ENCODE measurements around the gene DMRTC2. TPM values are rescaled to one million over a fixed set of nuclear protein-coding genes. Genes with fewer than 3 reads are reported as not detected.
A peak's percentile ranks its signal among the peaks of the same experiment; 100 is the strongest.

Gene DMRTC2
- polyA plus RNA-seq, 1 donor (not counting 4 experiments of a cell fraction or from before 2014, with no cell fraction given): not detected

DNA sequence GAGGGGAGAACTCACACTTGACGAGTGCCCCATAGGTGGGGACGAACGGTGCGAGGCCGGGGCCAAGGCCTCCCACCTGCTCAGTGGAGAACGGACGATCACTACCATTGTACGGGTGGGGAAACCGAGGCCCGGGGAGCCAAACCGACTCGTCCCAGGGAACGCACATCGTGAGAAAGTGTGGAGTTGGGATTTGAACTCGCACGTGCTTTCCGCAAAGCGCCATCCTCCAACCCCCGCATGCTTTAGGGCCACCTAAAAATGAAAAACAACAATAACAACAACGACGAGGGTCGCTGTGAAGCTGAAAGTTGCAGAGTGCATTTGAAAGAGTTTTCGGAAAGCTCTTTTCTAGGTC is 38.6 kb downstream of the DMRTC2 start:
- peaks cover 3 to 4% of the 10 kb centered on the region in 2 experiments for H3K36me3 ChIP-seq (ENCODE audit: control insufficient read depth in 2 of 2, extremely low read depth in 1 of 2, insufficient read depth in 2 of 2, low read length in 2 of 2)
- peaks cover 6% of the 10 kb centered on the region for H3K9me1 ChIP-seq (ENCODE audit: control insufficient read depth, extremely low read depth, insufficient read depth, low read length)
- H2AFZ ChIP-seq (ENCODE audit: control insufficient read depth, low read length): peak overlapping the region; percentile 44
- H3K9me3 ChIP-seq (ENCODE audit: control insufficient read depth, low read depth, low read length): no peaks in the 10 kb centered on the region
- FAIRE-seq (peak; percentile 20), DNase-seq (ENCODE audit: low read depth, low spot score) (no peak)
- TF ChIP-seq, protein P1, sequence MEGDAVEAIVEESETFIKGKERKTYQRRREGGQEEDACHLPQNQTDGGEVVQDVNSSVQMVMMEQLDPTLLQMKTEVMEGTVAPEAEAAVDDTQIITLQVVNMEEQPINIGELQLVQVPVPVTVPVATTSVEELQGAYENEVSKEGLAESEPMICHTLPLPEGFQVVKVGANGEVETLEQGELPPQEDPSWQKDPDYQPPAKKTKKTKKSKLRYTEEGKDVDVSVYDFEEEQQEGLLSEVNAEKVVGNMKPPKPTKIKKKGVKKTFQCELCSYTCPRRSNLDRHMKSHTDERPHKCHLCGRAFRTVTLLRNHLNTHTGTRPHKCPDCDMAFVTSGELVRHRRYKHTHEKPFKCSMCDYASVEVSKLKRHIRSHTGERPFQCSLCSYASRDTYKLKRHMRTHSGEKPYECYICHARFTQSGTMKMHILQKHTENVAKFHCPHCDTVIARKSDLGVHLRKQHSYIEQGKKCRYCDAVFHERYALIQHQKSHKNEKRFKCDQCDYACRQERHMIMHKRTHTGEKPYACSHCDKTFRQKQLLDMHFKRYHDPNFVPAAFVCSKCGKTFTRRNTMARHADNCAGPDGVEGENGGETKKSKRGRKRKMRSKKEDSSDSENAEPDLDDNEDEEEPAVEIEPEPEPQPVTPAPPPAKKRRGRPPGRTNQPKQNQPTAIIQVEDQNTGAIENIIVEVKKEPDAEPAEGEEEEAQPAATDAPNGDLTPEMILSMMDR (optimal IDR thresholded peaks at IDR 0.05 in 1 of 3, IDR thresholded peaks at IDR 0.05 in 1 of 3, conservative IDR thresholded peaks at IDR 0.05 in 1 of 3; ENCODE audit: extremely low read depth in 1 of 3, insufficient read depth in 2 of 3, low read length in 3 of 3): no peak
- TF ChIP-seq EZH2 (IDR thresholded peaks at IDR 0.05; ENCODE audit: low read length): no peak
- H3K4me1 ChIP-seq (ENCODE audit: control insufficient read depth, extremely low read depth, insufficient read depth, low read length): peaks cover 43% of the 10 kb centered on the region
- H4K20me1 ChIP-seq (ENCODE audit: control insufficient read depth, extremely low read depth, insufficient read depth, low read length): no peaks in the 10 kb centered on the region
- H3K79me2 ChIP-seq (ENCODE audit: control insufficient read depth, insufficient read depth, low read length): peaks cover 37% of the 10 kb centered on the region
- H3K4me3 ChIP-seq (ENCODE audit: control insufficient read depth in 2 of 3, extremely low read depth in 1 of 3, insufficient read depth in 2 of 3, low read depth in 1 of 3, low read length in 3 of 3): peak overlapping the region; percentile 94 to 99 (median 99)
- peak overlapping the region; percentile 92 for H3K9ac ChIP-seq (ENCODE audit: control insufficient read depth, extremely low read depth, insufficient read depth, low read length)
- dilution Hi-C loops (cut with MboI; ENCODE audit: extremely low pct_ligation_motif_present, low sequenced_read_pairs): no loop called here
- no peaks in the 10 kb centered on the region for H3K27me3 ChIP-seq (ENCODE audit: control insufficient read depth, extremely low read depth, insufficient read depth, low read length)
- peak overlapping the region; percentile 81 for H3K27ac ChIP-seq (ENCODE audit: control insufficient read depth, insufficient read depth, low read length)
- H3K4me2 ChIP-seq (ENCODE audit: control insufficient read depth, extremely low read depth, insufficient read depth, low read depth, low read length): peak overlapping the region; percentile 85

DNA sequence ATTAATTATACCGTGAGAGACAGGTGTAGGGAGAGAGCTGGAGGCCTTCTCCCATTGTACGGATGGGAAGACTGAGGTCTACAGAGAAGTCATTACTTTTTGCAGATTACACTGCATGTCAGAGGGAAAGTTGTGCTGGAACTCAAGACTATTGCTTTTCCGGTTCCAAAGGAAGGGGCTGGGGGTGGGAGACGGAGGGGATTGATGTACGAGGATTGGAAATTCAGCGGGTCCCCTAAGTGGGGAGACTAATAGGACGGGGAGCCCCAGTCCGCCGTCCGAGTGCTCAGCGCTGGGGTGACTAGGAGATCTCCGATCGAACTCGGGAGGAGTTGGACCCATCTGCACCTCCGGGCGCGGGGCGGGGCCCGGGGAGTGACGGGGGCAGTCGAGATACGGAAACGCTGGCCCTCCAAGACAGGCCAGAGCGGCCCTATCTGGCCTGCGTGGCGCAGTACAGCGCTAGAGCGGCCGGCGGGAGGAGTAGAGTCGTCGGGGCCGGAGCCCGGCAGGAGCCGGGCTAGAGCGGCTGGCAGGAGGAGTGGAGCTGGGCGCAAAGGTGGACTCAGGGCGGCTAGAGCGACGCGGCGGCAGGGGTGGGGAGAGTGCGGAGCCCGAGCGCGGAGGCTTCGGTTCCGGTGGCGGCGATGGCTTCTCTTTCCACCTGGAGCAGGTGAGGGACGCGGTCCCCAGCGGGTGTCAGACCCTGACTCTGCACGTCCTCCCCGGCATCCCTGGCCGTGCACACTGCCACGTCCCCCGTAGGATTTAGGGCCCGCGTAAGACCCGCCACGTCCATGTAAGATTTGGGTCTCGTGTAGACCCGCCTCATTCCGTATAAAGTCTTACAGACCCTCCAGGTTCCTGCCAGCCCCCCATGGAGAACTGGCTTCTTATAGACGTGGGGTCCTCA is 39.2 kb downstream of the DMRTC2 start:
- Histone ChIP-seq H3K36me3 (ENCODE audit: control insufficient read depth in 2 of 2, extremely low read depth in 1 of 2, insufficient read depth in 2 of 2, low read length in 2 of 2) (peaks cover 8% of the 10 kb centered on the region in 2 experiments), H3K9me3 (ENCODE audit: control insufficient read depth, low read depth, low read length) (no peaks in the 10 kb centered on the region), H4K20me1 (ENCODE audit: control insufficient read depth, extremely low read depth, insufficient read depth, low read length) (no peaks in the 10 kb centered on the region), H3K4me1 (ENCODE audit: control insufficient read depth, extremely low read depth, insufficient read depth, low read length) (peaks cover 45% of the 10 kb centered on the region), H3K4me3 (ENCODE audit: control insufficient read depth in 2 of 3, extremely low read depth in 1 of 3, insufficient read depth in 2 of 3, low read depth in 1 of 3, low read length in 3 of 3) (peak overlapping the region; percentile 94 to 99 (median 99)), H3K27me3 (ENCODE audit: control insufficient read depth, extremely low read depth, insufficient read depth, low read length) (no peaks in the 10 kb centered on the region), H3K9me1 (ENCODE audit: control insufficient read depth, extremely low read depth, insufficient read depth, low read length) (peaks cover 6% of the 10 kb centered on the region), H2AFZ (ENCODE audit: control insufficient read depth, low read length) (peak overlapping the region; percentile 71), H3K9ac (ENCODE audit: control insufficient read depth, extremely low read depth, insufficient read depth, low read length) (peak overlapping the region; percentile 93), H3K79me2 (ENCODE audit: control insufficient read depth, insufficient read depth, low read length) (peaks cover 42% of the 10 kb centered on the region), H3K4me2 (ENCODE audit: control insufficient read depth, extremely low read depth, insufficient read depth, low read depth, low read length) (peak overlapping the region; percentile 96), H3K27ac (ENCODE audit: control insufficient read depth, insufficient read depth, low read length) (peak overlapping the region; percentile 83)
- dilution Hi-C loops (cut with MboI; ENCODE audit: extremely low pct_ligation_motif_present, low sequenced_read_pairs): no loop called here
- FAIRE-seq: peak; percentile 44
- TF ChIP-seq, protein P1 (optimal IDR thresholded peaks at IDR 0.05 in 1 of 3, IDR thresholded peaks at IDR 0.05 in 1 of 3, conservative IDR thresholded peaks at IDR 0.05 in 1 of 3; ENCODE audit: extremely low read depth in 1 of 3, insufficient read depth in 2 of 3, low read length in 3 of 3): peak in 1 of 3 experiments; percentile 24
- TF ChIP-seq EZH2 (IDR thresholded peaks at IDR 0.05; ENCODE audit: low read length): no peak
- peak; percentile 78 for DNase-seq (ENCODE audit: low read depth, low spot score)

Data from keratinocyte (primary cell).